HCT116 (cell line): ENCODE data around the gene CDR2L. TPM values are rescaled to one million over a fixed set of nuclear protein-coding genes. Genes with fewer than 3 reads are reported as not detected.

ENCODE experiments used
- ATAC-seq: fragments of 200-7000 bp; cut with Tn5 transposase; 2 replicates; pipeline ENCODE4 v1.9.1; 2020; ENCODE audit warnings: mild to moderate bottlenecking, moderate library complexity
- BruUV-seq: library from RNA; stranded (reverse); fragments of 400-500 nt; replicated peaks from 2 replicates; lab custom pipeline; 2021; lab: Mats Ljungman, UMichigan
- CTCF ChIA-PET: fragments of 300-600 bp; sonication (Branson Sonifier 250); formaldehyde crosslinking; loops from one replicate; lab custom pipeline; 2021; ENCODE audit warnings: antibody characterized with exemption; lab: Charles Lee
- POLR2A ChIA-PET: fragments of 300-600, 350-600 bp; sonication (Branson Sonifier 250); formaldehyde crosslinking; loops from one replicate; lab custom pipeline; 2021; ENCODE audit warnings: antibody characterized with exemption; lab: Charles Lee
- RAD21 ChIA-PET, 2 experiments: fragments of 300-600 bp; sonication (Branson Sonifier 250); formaldehyde crosslinking; loops; one replicate each; lab custom pipeline; 2023; ENCODE audit warnings: low total read pairs in 2 of 2; ENCODE audit not compliant: uncharacterized antibody in 2 of 2, unreplicated experiment in 2 of 2, low non-redundant PET in 1 of 2; lab: Charles Lee
- DNase-seq: peaks from one replicate; pipeline ENCODE4 v3.0.0-alpha.2; 2010; ENCODE audit warnings: low read depth, low spot score
- H2AFZ ChIP-seq: fragments of 200-600 bp; shearing (Covaris generic), sonication (generic); 2 replicates; pipeline ENCODE4 v1.6.1; 2017; ENCODE audit warnings: low read depth, mixed run types, mixed read lengths, antibody characterized with exemption, low read length; ENCODE audit not compliant: poor library complexity, severe bottlenecking
- H3K27ac ChIP-seq: 2 replicates; pipeline ENCODE4 v1.5.1; 2012; ENCODE audit warnings: low read depth, low read length
- H3K27me3 ChIP-seq: fragments of 200-600 bp; sonication (generic); 2 replicates; pipeline ENCODE4 v1.6.1; 2016; ENCODE audit warnings: mixed run types, low read length, mixed read lengths; ENCODE audit not compliant: insufficient read depth
- H3K36me3 ChIP-seq, 2 experiments: fragments of 200-500 bp in 1 of 2; fragments of 200-600 bp in 1 of 2; sonication (Bioruptor generic) in 1 of 2; sonication (generic) in 1 of 2; 2 replicates each; pipeline versions ENCODE4 v1.5.1 to v1.6.1; 2014 to 2016; ENCODE audit warnings: low read length in 2 of 2, inconsistent platforms in 1 of 2, mixed read lengths in 1 of 2, mixed run types in 1 of 2; ENCODE audit not compliant: insufficient read depth in 2 of 2, control insufficient read depth in 1 of 2
- H3K4me1 ChIP-seq, 2 experiments: fragments of 200-600 bp in 1 of 2; sonication (generic) in 1 of 2; 2 replicates each; pipeline versions ENCODE4 v1.5.1 to v1.6.1; 2012 to 2017; ENCODE audit warnings: low read length in 2 of 2, inconsistent platforms in 1 of 2, mild to moderate bottlenecking in 1 of 2, mixed read lengths in 1 of 2, mixed run types in 1 of 2, moderate library complexity in 1 of 2; ENCODE audit not compliant: insufficient read depth in 2 of 2, control insufficient read depth in 1 of 2
- H3K4me2 ChIP-seq: fragments of 200-600 bp; sonication (generic); 2 replicates; pipeline ENCODE4 v1.6.1; 2017; ENCODE audit warnings: mixed run types, low read length, mixed read lengths
- H3K4me3 ChIP-seq, 2 experiments: fragments of 200-600 bp in 1 of 2; sonication (generic) in 1 of 2; replicated peaks in 1 of 2; 2 replicates each; pipeline ENCODE4 v1.5.1; 2011 to 2016; ENCODE audit warnings: low read length in 2 of 2, control low read depth in 1 of 2, low read depth in 1 of 2, mild to moderate bottlenecking in 1 of 2, mixed read lengths in 1 of 2, mixed run types in 1 of 2
- H3K79me2 ChIP-seq: fragments of 200-600 bp; sonication (generic); 2 replicates; pipeline ENCODE4 v1.6.1; 2017; ENCODE audit warnings: mild to moderate bottlenecking, mixed run types, low read length, moderate library complexity, mixed read lengths; ENCODE audit not compliant: insufficient read depth
- H3K9ac ChIP-seq: fragments of 200-600 bp; sonication (generic); 2 replicates; pipeline ENCODE4 v1.6.1; 2016; ENCODE audit warnings: low read length, mixed read lengths
- H3K9me2 ChIP-seq: fragments of 200-600 bp; sonication (generic), shearing (Covaris generic); 2 replicates; pipeline ENCODE4 v1.6.1; 2017; ENCODE audit warnings: mixed run types, mild to moderate bottlenecking, moderate library complexity; ENCODE audit not compliant: insufficient read depth
- H3K9me3 ChIP-seq, 2 experiments: fragments of 200-500 bp in 1 of 2; fragments of 200-600 bp in 1 of 2; sonication (Bioruptor generic) in 1 of 2; sonication (generic) in 1 of 2; 2 replicates each; pipeline ENCODE4 v1.6.1; 2014 to 2017; ENCODE audit warnings: low read length in 2 of 2, mixed read lengths in 2 of 2, inconsistent platforms in 1 of 2, low read depth in 1 of 2, mild to moderate bottlenecking in 1 of 2, mixed run types in 1 of 2, moderate library complexity in 1 of 2; ENCODE audit not compliant: control insufficient read depth in 1 of 2, insufficient read depth in 1 of 2
- H4K20me1 ChIP-seq: fragments of 200-600 bp; sonication (generic), shearing (Covaris generic); 2 replicates; pipeline ENCODE4 v1.6.1; 2017; ENCODE audit warnings: mixed run types, mild to moderate bottlenecking, moderate library complexity; ENCODE audit not compliant: insufficient read depth
- CBX3 ChIP-seq: IDR thresholded peaks from 2 replicates; pipeline ENCODE4 v1.6.1; 2012; ENCODE audit warnings: low read depth
- CEBPB ChIP-seq: IDR thresholded peaks from 2 replicates; pipeline ENCODE4 v1.6.1; 2012; ENCODE audit warnings: low read depth
- EZH2 ChIP-seq: fragments of 200-600 bp; sonication (generic); IDR thresholded peaks from 2 replicates; pipeline ENCODE4 v1.6.1; 2017; ENCODE audit warnings: antibody characterized with exemption, mixed run types
- EZH2phosphoT487 ChIP-seq: fragments of 200-600 bp; IDR thresholded peaks from 2 replicates; pipeline ENCODE4 v1.6.1; 2018; ENCODE audit warnings: antibody characterized with exemption, borderline replicate concordance
- FOSL1 ChIP-seq: IDR thresholded peaks from 2 replicates; pipeline ENCODE4 v1.6.1; 2012; ENCODE audit warnings: low read depth
- MAX ChIP-seq: IDR thresholded peaks from 2 replicates; pipeline ENCODE4 v1.6.1; 2012
- POLR2AphosphoS5 ChIP-seq: IDR thresholded peaks from 2 replicates; pipeline ENCODE4 v1.6.1; 2011; ENCODE audit warnings: mild to moderate bottlenecking, low read depth, low read length, moderate library complexity
- RAD21 ChIP-seq: IDR thresholded peaks from 2 replicates; pipeline ENCODE4 v1.6.1; 2012; ENCODE audit warnings: low read depth, mild to moderate bottlenecking
- REST ChIP-seq: IDR thresholded peaks from 2 replicates; pipeline ENCODE4 v1.6.1; 2012; ENCODE audit warnings: low read depth
- SIN3A ChIP-seq: IDR thresholded peaks from 2 replicates; pipeline ENCODE4 v1.6.1; 2012; ENCODE audit warnings: low read depth
- SP1 ChIP-seq: IDR thresholded peaks from 2 replicates; pipeline ENCODE4 v1.6.1; 2012; ENCODE audit warnings: low read depth
- TCF7L2 ChIP-seq: IDR thresholded peaks from 2 replicates; pipeline ENCODE4 v1.7.0; 2011; ENCODE audit warnings: borderline replicate concordance, inconsistent platforms; ENCODE audit not compliant: insufficient read depth, insufficient read length; ENCODE audit errors: extremely low read depth
- ZFX ChIP-seq: fragments of 450-650 bp; IDR thresholded peaks from 2 replicates; pipeline ENCODE4 v1.6.1; 2017
- ZNF274 ChIP-seq: fragments of 200-500 bp; sonication (Bioruptor generic); IDR thresholded peaks from 2 replicates; pipeline ENCODE4 v1.6.1; 2014; ENCODE audit warnings: mild to moderate bottlenecking, low read depth, low read length, inconsistent platforms
- intact Hi-C: fragments of 100-400 bp; cut with micrococcal nuclease; formaldehyde crosslinking; loops from 2 replicates; pipeline ENCODE4 v1.10.0; 2022
- total RNA-seq: library from RNA; stranded (reverse); gene quantifications from one replicate; pipeline ENCODE4 v1.2.1, GENCODE V29; 2021; ENCODE audit not compliant: unreplicated experiment

The CDR2L gene
- total RNA-seq, 1 experiment from 2014 or later: 26.5 TPM

- TF ChIP-seq REST (no peak), SIN3A (no peak), EZH2 (no peak), ZFX (0 out of 2 replicates have a peak, but pooled peaks have one; percentile 1)
These were observed 46.2 kb downstream of the CDR2L start (continued) for GRCh38 chr17:75033346-75034235.

- Histone ChIP-seq H2AFZ (peak overlapping the region; percentile 86), H3K9me2 (no peaks in the 10 kb centered on the region), H3K9me3 (peaks cover 11 to 17% of the 10 kb centered on the region in 2 experiments; a peak in 2 of 4 replicates), H3K27me3 (no peaks in the 10 kb centered on the region), H3K79me2 (no peaks in the 10 kb centered on the region), H3K36me3 (peaks cover 8 to 12% of the 10 kb centered on the region in 2 experiments), H3K4me2 (peak overlapping the region; percentile 86), H3K9ac (peak overlapping the region; percentile 72), H3K4me3 (peak overlapping the region; percentile 46 to 57), H3K27ac (peak overlapping the region; percentile 87), H3K4me1 (peaks cover 45 to 58% of the 10 kb centered on the region in 2 experiments), H4K20me1 (no peaks in the 10 kb centered on the region)
- DNase-seq: peak; percentile 93
- CTCF ChIA-PET: interaction anchor here (0.8 to 3.5 kb wide), 13 partner anchors 12 to 236 kb away, joined by 3 to 31 read pairs (median 4); partner anchors contain the start of genes ATP5PD, KCTD2, MIF4GD and SLC16A5
- BruUV-seq: no TSS peak
- intact Hi-C loops: loop anchor here (2.0 to 5.0 kb wide), 3 partner anchors 72 to 170 kb away; partner anchors contain the start of genes FDXR and NUP85
- POLR2A ChIA-PET: interaction anchor here (0.6 to 2.1 kb wide), 12 partner anchors 9 to 255 kb away, joined by 3 to 13 read pairs (median 6); partner anchors contain the start of genes ARMC7, ATP5PD, FDXR and KCTD2
- RAD21 ChIA-PET: interaction anchor here in 1 of 2 experiments (0.6 to 2.5 kb wide), 5 partner anchors 20 to 167 kb away, joined by 3 to 9 read pairs (median 3); partner anchors contain the start of gene SLC16A5
- peak; percentile 62 for ATAC-seq
- TF ChIP-seq ZFX (0 out of 2 replicates have a peak, but pooled peaks have one; percentile 6), SP1 (no peak), TCF7L2 (peak; percentile 58), MAX (peak; percentile 95), ZNF274 (no peak), CBX3 (peak; percentile 97), CEBPB (no peak), REST (no peak), POLR2AphosphoS5 (peak; percentile 11; the same call in 1 of the 2 replicates), FOSL1 (no peak), EZH2phosphoT487 (no peak), RAD21 (no peak), SIN3A (no peak)
These were observed 46.9 kb downstream of the CDR2L start for GRCh38 chr17:75034236-75034908.
